ENCODE data around the gene SFSWAP. TPM values are rescaled to one million over a fixed set of nuclear protein-coding genes. Genes with fewer than 3 reads are reported as not detected.

Gene SFSWAP
- total RNA-seq, 2 donors from 2014 or later, result 31.6 to 45.8 TPM

- WGBS, 2 donors, result 90 to 99% methylated on average over 7 of the region's 7 CpGs
- Histone ChIP-seq H3K36me3 (replicated peaks in 1 of 2; ENCODE audit: insufficient read depth in 1 of 2, low read depth in 2 of 2) (peaks cover 0 to 12% of the 10 kb centered on the region in 2 donors), H3K4me3 (no peak overlapping the region)
These were observed 34.8 kb downstream of the SFSWAP start for GRCh38 chr12:131745706-131746105.

GRCh38 chr12:131747276-131748177 is 36.6 kb downstream of the SFSWAP start:
- Histone ChIP-seq H3K36me3 (replicated peaks in 1 of 2; ENCODE audit: insufficient read depth in 1 of 2, low read depth in 2 of 2) (peaks cover 0 to 11% of the 10 kb centered on the region in 2 donors), H3K4me1 (no peaks in the 10 kb centered on the region), H3K4me3 (no peak overlapping the region), H3K27me3 (no peaks in the 10 kb centered on the region), H3K27ac (no peak overlapping the region), H3K9me3 (no peaks in the 10 kb centered on the region)
- intact Hi-C loops (cut with DNase I), result no loop called here
- DNase-seq, result no peak
- 92 to 94% methylated on average over 12 of the region's 12 CpGs for WGBS, 2 donors
- TF ChIP-seq POLR2A (IDR thresholded peaks at IDR 0.05) (no peak), CTCF (IDR thresholded peaks at IDR 0.05) (no peak)
- no peak for ATAC-seq

More at GRCh38 chr12:131745706-131746105, 34.8 kb downstream of the SFSWAP start:
- no peak for DNase-seq
- H3K27me3 ChIP-seq, result no peaks in the 10 kb centered on the region
- H3K4me1 ChIP-seq, result no peaks in the 10 kb centered on the region
- ATAC-seq, result no peak
- TF ChIP-seq POLR2A (IDR thresholded peaks at IDR 0.05) (no peak), CTCF (IDR thresholded peaks at IDR 0.05) (no peak)
- intact Hi-C loops (cut with DNase I), result no loop called here
- no peak overlapping the region for H3K27ac ChIP-seq
- H3K9me3 ChIP-seq, result no peaks in the 10 kb centered on the region

- Histone ChIP-seq H3K27me3 (no peaks in the 10 kb centered on the region), H3K4me1 (no peaks in the 10 kb centered on the region), H3K27ac (no peak overlapping the region), H3K36me3 (replicated peaks in 1 of 2; ENCODE audit: insufficient read depth in 1 of 2, low read depth in 2 of 2) (peaks cover 0 to 16% of the 10 kb centered on the region in 2 donors), H3K4me3 (no peak overlapping the region), H3K9me3 (no peaks in the 10 kb centered on the region)
- no peak for TF ChIP-seq POLR2A (IDR thresholded peaks at IDR 0.05)
- no peak for TF ChIP-seq CTCF (IDR thresholded peaks at IDR 0.05)
- intact Hi-C loops (cut with DNase I), result no loop called here
- WGBS, 2 donors, result 92 to 93% methylated on average over 12 to 19 of the region's 19 CpGs
- ATAC-seq (no peak), DNase-seq (no peak)
These were observed 38.9 kb downstream of the SFSWAP start for GRCh38 chr12:131749618-131750315.

- H3K4me1 ChIP-seq, result no peaks in the 10 kb centered on the region
- intact Hi-C loops (cut with DNase I), result no loop called here
- H3K36me3 ChIP-seq (replicated peaks in 1 of 2; ENCODE audit: insufficient read depth in 1 of 2, low read depth in 2 of 2), result peaks cover 0 to 31% of the 10 kb centered on the region in 2 donors
- H3K4me3 ChIP-seq, result no peak overlapping the region
- H3K9me3 ChIP-seq, result no peaks in the 10 kb centered on the region
- WGBS, 2 donors, result 77 to 93% methylated on average over 3 to 7 of the region's 7 CpGs
- no peak for ATAC-seq
- DNase-seq, result no peak
- H3K27ac ChIP-seq, result no peak overlapping the region
- no peaks in the 10 kb centered on the region for H3K27me3 ChIP-seq
- TF ChIP-seq POLR2A (IDR thresholded peaks at IDR 0.05), result no peak
- no peak for TF ChIP-seq CTCF (IDR thresholded peaks at IDR 0.05)
These were observed 40.4 kb downstream of the SFSWAP start for GRCh38 chr12:131751335-131751734.
